Middle frontal gyrus (tissue), 1 donor: ENCODE data around the gene TOR1B.

ENCODE experiments used
- DNase-seq: peaks from one replicate; pipeline ENCODE4 v3.0.0-alpha.2; 2015; ENCODE audit warnings: low spot score; ENCODE audit errors: extremely low spot score

The TOR1B gene

GRCh38 chr9:129813661-129814060, 10.7 kb downstream of the TOR1B start:
- DNase-seq, result no peak

- no peak for DNase-seq
These were observed 11.6 kb downstream of the TOR1B start for GRCh38 chr9:129814432-129815223.

- no peak for DNase-seq
These were observed 12.3 kb downstream of the TOR1B start for GRCh38 chr9:129815278-129815677.

- no peak for DNase-seq
These were observed 13.8 kb downstream of the TOR1B start for GRCh38 chr9:129816501-129817435.

- no peak for DNase-seq
These were observed 20.0 kb downstream of the TOR1B start for GRCh38 chr9:129822898-129823541.

- DNase-seq, result no peak
These were observed 20.6 kb downstream of the TOR1B start for GRCh38 chr9:129823542-129823934.

GRCh38 chr9:129823935-129824601, 21.1 kb downstream of the TOR1B start, which contains the start of gene TOR1A:
TOR1A (minus strand) TSS chr9:129824136; CDS start chr9:129824085, 51 bp downstream.
- peak; percentile 89 for DNase-seq

GRCh38 chr9:129826344-129826743, 23.4 kb downstream of the TOR1B start:
- DNase-seq, result no peak

- DNase-seq, result no peak
These were observed 23.8 kb downstream of the TOR1B start for GRCh38 chr9:129826759-129827158.

- DNase-seq, result no peak
These were observed 25.1 kb downstream of the TOR1B start for GRCh38 chr9:129828051-129828450.

- DNase-seq, result no peak
These were observed 26.0 kb downstream of the TOR1B start for GRCh38 chr9:129828969-129829368.

- no peak for DNase-seq
These were observed 30.0 kb downstream of the TOR1B start for GRCh38 chr9:129832982-129833381.

- no peak for DNase-seq
These were observed 31.6 kb downstream of the TOR1B start for GRCh38 chr9:129834489-129835127.

GRCh38 chr9:129835128-129835859, 32.3 kb downstream of the TOR1B start, which contains the start of the genes C9orf78 and USP20:
C9orf78 (minus strand) TSS chr9:129835275; CDS start chr9:129835221, 54 bp downstream.
USP20 (plus strand) TSS chr9:129835458; CDS start chr9:129852556, 17,098 bp downstream.
- peak; percentile 91 for DNase-seq

- DNase-seq, result no peak
These were observed 32.9 kb downstream of the TOR1B start for GRCh38 chr9:129835860-129836223.

GRCh38 chr9:129836311-129837007, 33.5 kb downstream of the TOR1B start:
- DNase-seq, result no peak

- DNase-seq, result no peak
These were observed 35.8 kb downstream of the TOR1B start for GRCh38 chr9:129838707-129839259.

GRCh38 chr9:129839324-129840023, 36.5 kb downstream of the TOR1B start:
- DNase-seq, result no peak
